Vagina (tissue), 2 donors: ENCODE measurements around the gene KLKB1.

Source experiments
- CTCF ChIP-seq, 3 experiments: fragments of 450-650 bp in 2 of 3; fragments of 200-600 bp in 1 of 3; sonication (generic) in 1 of 3; IDR thresholded peaks; one replicate each; pipeline ENCODE4 v1.5.1; 2017 to 2019; ENCODE audit warnings: antibody characterized with exemption in 3 of 3, mild to moderate bottlenecking in 2 of 3, moderate library complexity in 2 of 3
- POLR2A ChIP-seq, 2 donors: fragments of 450-650 bp; IDR thresholded peaks; one replicate each; pipeline ENCODE4 v1.6.1; 2017; ENCODE audit warnings: antibody characterized with exemption in 2 of 2, mild to moderate bottlenecking in 2 of 2, moderate library complexity in 2 of 2
- POLR2AphosphoS5 ChIP-seq, 2 donors: sonication (generic); formaldehyde crosslinking; IDR thresholded peaks; one replicate each; pipeline ENCODE4 v1.9.0; 2017; ENCODE audit warnings: antibody characterized with exemption in 2 of 2, mild to moderate bottlenecking in 2 of 2, low read depth in 1 of 2; ENCODE audit not compliant: insufficient read depth in 1 of 2

GRCh38 chr4:186249785-186250754, 22.8 kb downstream of the KLKB1 start:
- TF ChIP-seq CTCF (IDR thresholded peaks at IDR 0.05) = no peak
- no peak for TF ChIP-seq POLR2A (IDR thresholded peaks at IDR 0.05)
- no peak for TF ChIP-seq POLR2AphosphoS5 (IDR thresholded peaks at IDR 0.05; ENCODE audit: insufficient read depth in 1 of 2, low read depth in 1 of 2)
